Skin of body (tissue), 2 donors: ENCODE data around the gene MMP24OS. TPM values are rescaled to one million over a fixed set of nuclear protein-coding genes. Genes with fewer than 3 reads are reported as not detected.
"Not testable (repeated sequence)": the region's sequence is repeated elsewhere in the genome, so short reads cannot be mapped to it uniquely, and the experiment has no call there.

Experiments
- DNase-seq: peaks from one replicate; lab custom pipeline; 2025; lab: John Stamatoyannopoulos, UW
- total RNA-seq: library from RNA; depleted of rRNA; stranded (reverse); fragments of >200 nt; gene quantifications from one replicate; pipeline ENCODE4 v1.2.3, GENCODE V29; 2014

MMP24OS gene
- total RNA-seq, 1 donor from 2014 or later = 15.7 TPM

DNA sequence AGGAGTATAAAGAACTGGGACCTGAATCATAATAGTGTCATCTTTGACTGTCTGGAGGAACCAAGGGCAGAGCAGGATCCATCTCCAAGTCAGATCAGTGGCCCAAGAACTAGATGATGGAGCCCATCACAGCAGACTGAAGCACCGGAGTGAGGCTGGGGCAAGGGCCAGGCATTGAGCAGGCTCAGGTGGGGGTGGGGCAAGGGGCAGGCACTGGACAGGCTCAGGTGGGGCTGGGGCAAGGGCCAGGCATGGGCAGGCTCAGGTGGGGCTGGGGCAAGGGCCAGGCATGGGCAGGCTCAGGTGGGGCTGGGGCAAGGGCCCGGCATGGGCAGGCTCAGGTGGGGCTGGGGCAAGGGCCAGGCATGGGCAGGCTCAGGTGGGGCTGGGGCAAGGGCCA, 25.3 kb downstream of the MMP24OS start:
- DNase-seq = not testable (repeated sequence)

DNA sequence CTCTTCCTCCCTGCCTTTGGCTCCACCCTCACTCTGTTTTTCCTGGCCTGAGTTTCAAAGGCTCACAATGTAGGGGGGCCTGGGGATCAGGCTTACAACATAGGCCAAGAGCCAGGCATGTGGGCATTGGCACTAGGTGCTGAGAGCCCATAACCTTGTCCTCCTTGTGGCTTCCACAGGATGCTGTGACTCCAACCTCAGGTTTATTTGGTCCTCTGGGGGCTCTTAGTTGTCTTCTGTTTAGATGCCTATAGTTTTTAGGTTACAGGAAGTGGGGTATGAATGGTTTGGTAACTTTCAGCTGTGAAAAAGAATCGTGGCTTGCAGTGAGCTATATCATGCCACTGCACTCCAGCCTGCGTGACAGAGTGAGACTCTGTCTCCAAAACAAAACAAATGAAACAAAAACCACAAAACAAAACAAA, 25.9 kb downstream of the MMP24OS start:
- DNase-seq = no peak

DNA sequence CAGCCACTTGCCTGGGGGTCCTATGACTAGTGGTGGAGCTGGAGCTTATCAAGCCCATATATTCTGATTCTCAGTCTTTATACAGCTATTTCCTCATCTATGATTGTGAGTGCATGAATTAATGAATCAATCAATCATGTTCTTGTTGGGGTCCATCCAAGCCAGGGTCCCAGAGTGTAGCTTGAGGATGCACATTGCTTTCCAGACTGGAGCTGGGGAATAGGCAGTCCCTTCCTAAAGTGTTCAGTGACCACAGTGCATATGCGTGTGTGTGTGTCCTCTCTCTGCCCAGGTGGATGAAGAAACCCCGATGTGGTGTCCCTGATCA, 26.3 kb downstream of the MMP24OS start:
- DNase-seq = no peak

DNA sequence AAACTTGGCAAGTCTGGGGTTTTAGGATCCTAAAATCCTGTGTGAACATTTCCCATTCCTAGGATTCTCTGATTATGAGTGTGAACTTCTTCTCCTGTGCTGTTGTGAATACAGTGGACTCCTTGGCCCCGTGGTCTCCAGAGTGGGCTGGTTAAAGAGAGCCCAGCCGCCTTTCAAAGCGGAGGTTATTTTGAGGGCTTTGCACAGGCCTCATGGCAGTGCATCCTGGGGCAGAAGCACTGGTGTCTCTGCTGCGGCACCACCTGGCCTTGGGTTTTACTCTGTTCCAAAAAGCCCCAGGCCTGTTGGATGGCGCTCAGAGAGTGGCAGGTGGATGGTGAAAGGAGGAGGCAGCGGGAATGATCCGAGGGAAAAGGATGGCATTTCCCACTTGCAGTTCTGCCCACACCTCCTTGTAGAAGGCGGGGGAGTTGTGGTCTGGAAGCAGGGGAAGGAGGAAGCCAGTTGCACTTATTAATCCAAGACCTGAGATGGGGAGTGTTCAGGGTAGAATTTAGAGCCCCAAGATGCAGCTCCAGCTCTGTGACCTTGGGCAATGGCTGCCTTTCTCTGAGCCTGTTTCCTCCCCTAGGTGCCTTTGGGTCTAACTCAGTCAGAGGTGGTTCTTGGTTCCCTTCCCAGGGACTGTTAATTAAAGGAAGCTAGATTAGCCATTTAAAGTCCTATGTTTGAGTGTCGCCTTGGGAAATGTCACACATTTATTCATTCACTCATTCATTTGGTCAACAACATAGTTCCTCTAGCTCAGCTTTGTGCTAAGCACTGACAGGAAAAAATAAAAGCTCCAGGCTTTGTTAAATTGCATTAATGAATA, 29.1 kb downstream of the MMP24OS start:
- no peak for DNase-seq

DNA sequence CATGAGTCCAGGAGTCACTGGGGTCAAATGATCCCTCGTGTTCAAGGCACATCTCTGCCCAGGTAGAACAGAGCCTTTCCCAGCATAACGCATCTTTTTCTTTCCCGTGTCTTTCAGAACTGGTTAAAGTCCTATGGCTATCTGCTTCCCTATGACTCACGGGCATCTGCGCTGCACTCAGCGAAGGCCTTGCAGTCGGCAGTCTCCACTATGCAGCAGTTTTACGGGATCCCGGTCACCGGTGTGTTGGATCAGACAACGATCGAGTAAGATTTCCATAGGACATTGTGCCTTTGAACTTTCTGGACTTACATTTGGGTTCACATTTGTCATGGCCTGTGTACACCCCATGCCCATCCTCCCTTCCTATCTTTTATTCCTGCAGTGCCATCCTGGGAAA, 31.2 kb downstream of the MMP24OS start:
- DNase-seq = no peak

DNA sequence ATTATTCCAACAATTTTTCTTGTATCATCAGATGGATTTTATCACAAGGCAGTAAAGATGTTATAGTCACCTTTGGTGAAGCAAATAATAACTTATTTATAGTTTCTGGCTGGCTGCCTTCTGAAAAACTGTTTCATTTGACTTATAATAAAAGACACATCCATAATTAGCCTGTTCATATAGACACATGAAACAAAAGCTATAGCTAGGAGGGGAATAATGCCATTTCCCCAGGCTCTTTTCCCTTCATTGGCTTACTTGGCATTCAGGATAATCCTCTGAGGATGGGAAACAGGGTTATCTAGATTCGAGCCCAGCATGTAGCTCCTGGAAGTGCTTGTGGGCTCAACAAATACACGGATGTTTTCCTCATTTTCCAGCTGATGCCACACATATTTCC, 33.9 kb downstream of the MMP24OS start:
- DNase-seq = no peak

DNA sequence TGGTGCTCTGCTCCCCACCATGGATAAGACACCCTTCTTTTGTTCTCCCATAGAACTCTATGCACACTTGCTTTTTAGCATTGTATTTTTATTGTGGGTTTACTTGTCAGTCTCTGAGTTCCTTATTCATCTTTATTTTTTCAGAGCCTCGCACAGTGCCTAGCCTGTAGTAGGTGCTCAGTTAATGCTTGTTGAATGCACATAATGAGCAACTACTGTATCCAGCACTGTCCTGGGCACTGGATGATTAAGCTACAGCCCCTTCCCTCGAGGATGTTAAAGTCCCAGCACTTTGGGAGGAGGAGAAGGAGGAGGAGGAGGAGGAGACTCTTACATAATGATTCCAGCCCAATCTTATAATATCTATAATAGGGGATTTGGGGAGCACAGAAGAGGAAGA, 34.6 kb downstream of the MMP24OS start:
- no peak for DNase-seq

DNA sequence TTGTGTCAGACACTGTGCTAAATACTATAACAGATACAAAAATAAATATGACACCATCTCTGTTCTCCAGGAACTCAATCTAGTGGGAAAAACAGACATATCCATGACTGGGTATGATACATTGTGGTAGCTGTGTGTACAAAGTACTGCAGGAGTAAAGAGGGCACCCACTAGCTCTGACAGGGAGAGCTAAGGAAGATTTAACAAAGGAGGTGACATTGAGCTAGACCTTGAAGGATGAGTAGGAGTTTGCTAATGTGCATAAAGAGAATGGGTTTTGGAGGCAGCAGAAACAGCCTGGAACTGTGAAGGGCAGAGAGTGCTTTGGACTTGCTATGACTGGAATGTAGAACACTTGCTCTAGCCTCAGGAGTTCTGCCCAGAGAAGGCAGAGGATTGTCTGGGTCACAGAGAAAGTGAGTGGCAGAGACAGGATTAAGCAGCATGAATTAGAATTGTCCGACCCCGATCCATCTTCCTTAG, 37.1 kb downstream of the MMP24OS start:
- DNase-seq = no peak

DNA sequence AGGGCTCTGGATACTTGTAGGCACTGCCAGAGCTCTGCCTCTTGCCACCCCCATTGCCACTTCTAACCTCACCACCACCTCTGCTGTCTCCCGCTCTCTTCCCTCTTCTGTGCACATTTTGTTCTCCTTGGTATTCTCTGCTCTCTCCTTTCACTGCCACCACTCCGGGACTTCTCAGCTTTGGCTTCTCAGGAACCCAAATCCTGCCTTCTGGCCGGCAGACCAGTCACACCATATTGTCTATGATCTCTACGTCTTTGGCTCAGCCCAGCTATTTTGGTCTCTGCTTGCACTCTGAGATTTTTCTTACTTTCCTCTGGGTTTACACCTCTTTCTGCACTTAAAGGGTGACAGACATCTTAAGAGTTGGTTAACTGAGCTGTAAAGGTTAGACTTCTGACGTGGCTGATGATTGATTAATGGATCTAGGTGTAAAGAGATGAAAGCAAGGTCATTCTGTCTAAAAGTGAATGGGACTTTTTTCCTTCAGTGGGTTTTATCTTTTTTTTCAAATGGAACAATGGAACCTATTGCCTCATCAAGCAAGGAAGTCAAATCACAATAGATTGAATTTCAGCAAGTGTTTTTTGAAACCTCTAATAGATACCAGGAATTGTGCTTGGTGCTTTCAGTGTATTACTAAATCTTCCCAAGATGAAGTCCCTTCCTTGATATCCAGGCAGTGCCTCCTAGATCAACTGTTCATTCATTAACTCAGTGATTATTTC, 37.7 kb downstream of the MMP24OS start:
- DNase-seq = no peak

DNA sequence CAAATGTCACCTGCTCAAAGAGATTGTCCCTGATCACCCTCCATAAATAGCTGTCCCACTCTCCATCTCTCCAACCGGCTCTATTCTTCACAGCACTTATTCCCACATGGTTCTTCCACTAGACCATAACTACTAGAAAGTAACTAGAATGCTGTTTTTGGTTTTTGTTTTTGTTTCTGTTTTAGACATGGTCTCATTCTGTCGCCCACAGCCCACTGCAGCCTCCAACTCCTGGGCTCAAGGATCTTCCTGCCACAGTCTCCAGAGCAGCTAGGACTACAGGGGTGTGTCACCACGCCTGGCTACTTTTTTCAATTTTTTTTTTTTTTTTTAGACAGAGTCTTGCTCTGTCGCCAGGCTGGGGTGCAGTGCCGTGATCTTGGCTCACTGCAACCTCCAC, 39.2 kb downstream of the MMP24OS start:
- DNase-seq = no peak

DNA sequence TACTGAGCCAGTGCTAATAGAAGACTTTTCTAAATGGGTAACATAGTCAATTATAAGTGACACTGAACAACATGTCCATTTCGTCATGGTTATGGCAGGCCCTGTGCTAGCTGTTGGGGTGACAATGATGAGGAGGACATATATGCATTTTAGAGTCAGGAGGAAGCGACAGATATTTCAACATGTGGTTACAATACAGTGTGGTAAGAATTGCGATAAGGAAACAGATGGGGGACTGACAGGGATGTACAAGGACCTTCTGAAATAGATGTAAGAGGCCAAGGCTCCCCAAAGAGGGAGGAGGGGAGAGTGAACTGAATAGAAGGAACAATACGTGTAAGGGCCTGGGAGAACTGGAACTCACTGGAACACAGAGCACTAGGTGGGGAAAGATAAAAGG, 39.8 kb downstream of the MMP24OS start:
- DNase-seq = no peak

DNA sequence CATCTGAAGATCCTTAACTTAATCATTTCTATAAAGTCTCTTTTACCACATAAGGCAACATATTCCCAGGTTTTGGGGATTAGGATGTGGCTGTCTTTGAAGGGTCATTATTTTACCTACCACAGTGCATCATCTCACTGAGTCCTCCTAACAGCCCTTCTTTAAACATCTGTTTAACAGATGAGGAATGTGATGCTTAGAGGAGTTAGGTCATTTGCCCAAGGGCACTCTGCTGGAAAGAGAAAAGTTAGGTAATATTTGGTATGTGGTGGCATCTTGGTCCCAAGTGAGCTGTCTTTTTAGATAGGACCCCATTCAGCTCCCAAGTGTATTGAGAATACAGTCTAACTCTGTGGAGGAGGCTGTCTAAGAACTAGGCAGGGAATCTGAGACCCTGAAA, 40.4 kb downstream of the MMP24OS start:
- no peak for DNase-seq

DNA sequence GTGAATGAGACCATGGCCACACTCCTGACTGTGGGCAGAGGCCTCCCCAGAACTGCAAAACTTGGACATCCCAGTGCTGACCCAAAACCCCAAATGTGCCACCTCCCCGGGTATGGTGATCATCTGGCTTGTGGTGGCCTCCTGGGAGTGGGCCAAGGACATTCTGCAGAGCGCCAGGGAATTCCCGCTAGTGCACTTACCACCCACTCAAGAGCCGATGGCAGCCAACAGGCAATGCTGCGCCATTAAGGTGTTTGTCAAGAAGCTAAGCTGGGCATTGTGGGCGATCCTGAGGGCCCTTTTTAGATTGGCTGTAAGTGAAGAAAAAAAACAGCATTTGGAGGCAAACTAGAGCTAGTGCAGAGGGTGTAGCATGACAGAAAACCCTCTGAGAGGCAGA, 42.0 kb downstream of the MMP24OS start:
- DNase-seq = no peak

DNA sequence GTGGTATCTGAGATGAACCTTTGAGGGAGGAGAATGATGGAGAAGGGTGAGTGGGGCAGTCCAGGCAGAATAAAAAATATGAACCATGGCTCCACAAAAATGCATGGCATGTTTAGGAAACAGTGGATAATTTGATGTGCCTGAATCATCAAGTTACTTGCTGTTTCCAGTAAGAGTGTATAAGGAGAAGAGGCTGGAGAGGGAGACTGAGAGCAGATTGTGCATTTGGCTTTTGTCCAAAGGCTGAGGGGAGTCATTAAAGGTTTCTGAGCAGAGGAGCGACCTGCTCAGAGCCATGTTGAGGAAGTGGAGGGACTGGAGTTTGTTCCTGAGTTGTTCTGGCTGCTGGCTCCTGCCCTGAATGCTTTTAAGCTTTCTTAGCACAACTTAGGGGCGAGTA, 45.3 kb downstream of the MMP24OS start:
- DNase-seq = no peak

DNA sequence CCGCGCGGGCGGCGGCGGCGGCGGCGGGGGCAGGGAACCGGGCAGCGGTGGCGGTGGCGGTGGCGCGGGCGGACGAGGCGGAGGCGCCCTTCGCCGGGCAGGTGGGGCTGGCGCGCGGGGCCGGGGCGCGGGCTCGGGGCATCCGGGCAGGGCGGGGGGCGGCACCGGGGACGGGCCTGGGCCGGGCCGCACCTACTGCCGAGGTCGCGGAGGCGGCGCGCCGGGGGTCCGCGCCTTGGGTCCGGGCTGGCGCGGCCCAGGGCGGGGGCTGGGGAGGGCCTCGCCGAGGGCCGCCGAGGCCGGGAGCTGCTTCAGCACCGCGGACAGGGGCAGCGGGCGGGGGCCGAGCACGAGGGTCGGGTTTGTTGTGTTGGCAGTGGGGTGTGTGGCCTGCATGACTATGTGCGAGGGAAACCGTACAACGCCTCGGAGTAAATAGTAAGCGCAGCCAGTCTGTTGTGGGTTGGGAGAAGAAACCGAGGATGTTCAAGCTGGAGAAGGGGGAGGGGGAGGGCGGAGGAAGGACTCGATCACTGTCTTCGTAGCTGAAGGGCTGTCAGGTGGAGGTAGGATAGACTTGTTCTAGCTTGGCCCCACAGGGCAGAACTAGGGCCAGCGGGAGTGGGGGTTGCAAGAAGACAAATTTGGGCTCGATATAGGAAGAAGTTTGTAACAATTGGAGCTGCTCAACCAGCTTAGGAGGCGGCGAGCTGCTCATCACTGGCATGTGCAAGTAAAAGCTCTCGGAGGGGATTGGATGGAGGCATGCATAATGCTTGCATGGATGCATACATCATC, 50.8 kb downstream of the MMP24OS start:
- no peak for DNase-seq

Other genes with a start within 250 kb of the MMP24OS start
- gene TRPC4AP, start 185.3 kb downstream of the MMP24OS start, total RNA-seq = 44.6 TPM
- gene EDEM2, start 130.8 kb downstream of the MMP24OS start, total RNA-seq = 11.9 TPM
- gene PROCR, start 106.0 kb downstream of the MMP24OS start, total RNA-seq = 26.7 TPM
- 0.39 TPM for gene MMP24, start 51.4 kb downstream of the MMP24OS start, total RNA-seq
- gene EIF6, start 6.7 kb upstream of the MMP24OS start, total RNA-seq = 69.6 TPM
- gene FAM83C, start 14.3 kb upstream of the MMP24OS start, total RNA-seq = 7.7 TPM
- gene UQCC1, start 133.9 kb upstream of the MMP24OS start, total RNA-seq = 46.4 TPM
- 0.49 TPM for gene GDF5, start 160.1 kb upstream of the MMP24OS start, total RNA-seq
- gene CEP250, start 177.5 kb upstream of the MMP24OS start, total RNA-seq = 23.1 TPM